MV-4-11 (cell line): ENCODE measurements around the gene PIK3CB.
"Not testable (repeated sequence)": the region's sequence is repeated elsewhere in the genome, so short reads cannot be mapped to it uniquely, and the experiment has no call there.

Experiments
- DNase-seq: peaks from one replicate; lab custom pipeline; 2025; lab: John Stamatoyannopoulos, UW

PIK3CB gene

DNA sequence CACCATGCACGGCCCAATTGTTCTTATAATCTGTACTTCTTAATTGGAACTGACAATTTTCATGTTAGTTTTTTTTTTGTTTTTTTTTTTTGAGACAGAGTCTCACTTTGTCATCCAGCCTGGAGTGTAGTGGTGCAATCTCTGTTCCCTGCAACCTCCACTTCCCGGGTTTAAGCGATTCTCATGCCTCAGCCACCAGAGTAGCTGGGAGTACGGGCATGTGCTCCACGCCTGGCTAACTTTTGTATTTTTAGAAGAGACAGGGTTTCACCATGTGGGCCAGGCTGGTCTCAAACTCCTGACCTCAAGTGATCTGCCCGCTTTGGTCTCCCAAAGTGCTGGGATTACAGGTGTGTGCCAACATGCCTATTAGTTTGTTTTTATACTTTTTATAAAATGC is 153.8 kb downstream of the PIK3CB start:
- DNase-seq = not testable (repeated sequence)

GRCh38 chr3:138678874-138679392 is 155.8 kb downstream of the PIK3CB start:
- DNase-seq = no peak

DNA sequence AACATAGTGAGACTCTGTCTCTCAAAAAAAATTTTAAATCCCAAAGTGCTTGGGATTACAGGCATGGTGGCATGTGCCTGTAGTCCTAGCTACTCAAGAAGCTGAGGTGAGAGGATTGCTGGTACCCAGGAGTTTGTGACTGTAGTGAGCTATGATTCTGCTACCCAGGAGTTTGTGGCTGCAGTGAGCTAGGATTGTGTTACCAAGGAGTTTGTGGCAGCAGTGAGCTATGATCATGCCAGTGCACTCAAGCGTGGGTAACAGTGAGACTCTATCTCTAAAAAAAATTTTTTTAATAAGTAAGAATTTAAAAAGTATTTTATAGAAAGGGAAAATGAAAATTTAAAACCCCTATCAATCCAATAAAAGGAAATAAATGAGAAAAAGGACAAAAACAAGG is 156.6 kb downstream of the PIK3CB start:
- DNase-seq = no peak

DNA sequence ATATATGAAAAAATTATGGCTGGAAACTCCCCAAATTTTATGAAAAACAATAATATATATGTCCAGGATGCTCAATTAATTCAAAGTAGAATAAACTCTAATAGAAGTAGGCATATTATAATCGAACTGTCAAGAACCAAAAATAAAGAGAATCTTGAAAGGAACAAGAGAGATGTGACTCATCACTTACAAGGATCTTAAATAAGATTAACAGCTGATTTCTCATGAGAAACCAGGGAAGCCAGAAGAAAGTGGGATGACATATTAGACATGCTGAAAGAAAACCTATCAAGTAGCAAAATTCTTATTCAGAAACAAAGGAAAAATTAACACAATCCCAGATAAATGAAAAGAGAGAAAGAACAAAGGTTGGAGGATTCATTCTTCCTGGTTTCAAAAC is 159.3 kb downstream of the PIK3CB start:
- peak; percentile 39 for DNase-seq

DNA sequence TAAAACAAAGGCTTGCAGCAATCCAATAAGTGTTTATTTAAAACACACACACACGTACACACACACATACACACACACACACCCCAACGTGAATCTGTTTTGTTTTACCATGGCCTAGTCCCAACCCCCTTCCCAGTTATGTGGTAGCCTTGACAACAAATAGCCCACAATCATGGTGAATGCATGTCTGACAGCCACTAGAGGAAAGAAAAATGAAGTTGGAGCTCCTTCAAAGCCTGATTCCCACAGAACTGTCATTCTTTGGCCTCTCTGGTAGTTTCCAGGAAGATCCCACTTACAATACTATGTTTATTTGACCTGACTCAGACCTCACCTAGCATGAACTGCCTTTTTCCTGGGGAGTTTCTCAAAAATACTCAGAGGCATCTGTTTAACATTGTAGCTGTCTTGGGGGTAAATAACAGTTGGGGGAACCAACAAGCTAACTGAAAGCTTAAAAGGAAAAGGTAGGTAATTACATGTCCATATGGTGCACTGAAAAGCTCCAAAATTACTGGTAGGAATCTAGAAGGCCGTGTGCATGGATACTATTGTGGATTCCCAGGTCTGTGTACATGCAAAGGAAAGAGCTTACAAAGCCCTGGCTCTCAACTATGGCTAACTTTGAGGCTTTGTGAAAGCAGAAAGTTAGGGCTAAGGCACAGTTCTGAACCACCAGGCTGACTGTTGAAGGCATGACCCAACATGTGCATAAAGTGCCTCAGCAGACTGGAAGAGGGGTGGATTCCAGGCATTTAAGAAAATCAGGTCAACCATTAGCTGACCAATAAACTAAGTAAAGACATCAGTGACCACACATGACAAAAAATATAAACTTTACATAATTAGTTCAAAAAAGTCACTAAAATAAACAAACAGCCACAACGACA is 160.8 kb downstream of the PIK3CB start:
- no peak for DNase-seq

DNA sequence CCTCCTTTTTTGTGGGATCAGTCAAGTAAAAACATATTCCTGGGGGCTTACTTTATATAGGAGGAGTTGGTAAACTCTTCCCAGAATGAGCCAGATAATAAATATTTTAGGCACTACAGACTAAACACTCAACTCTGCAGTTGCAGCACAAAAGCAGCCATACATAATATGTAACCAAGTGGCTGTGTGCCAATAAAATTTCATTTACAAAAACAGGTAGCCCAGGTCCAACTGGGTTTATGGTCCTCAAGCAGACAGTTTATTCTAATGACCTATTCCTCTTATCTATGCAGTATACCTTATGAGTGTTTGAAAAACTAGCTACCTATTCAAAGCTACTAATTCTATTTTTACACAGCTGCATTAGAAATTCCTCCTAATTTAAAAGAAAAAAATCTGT is 164.3 kb downstream of the PIK3CB start:
- no peak for DNase-seq

DNA sequence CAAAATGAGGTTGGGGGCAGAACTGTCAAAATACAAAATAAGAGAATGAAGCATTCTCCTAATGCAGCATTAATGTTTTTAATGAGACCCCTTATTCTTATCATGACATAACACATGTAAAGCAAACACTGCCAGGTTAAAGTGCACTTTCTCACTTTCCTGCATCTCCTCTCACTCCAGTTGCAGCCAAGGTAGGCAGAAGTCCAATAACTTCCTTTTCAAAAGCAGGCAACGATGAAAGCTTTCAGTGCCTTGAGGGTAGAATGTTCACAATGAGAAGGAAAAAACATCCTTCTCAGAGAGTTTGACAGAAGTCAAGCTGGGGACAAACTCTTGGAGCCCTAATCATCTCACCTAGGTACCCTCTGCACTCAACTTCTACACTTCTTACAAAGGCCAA is 166.6 kb downstream of the PIK3CB start:
- no peak for DNase-seq

DNA sequence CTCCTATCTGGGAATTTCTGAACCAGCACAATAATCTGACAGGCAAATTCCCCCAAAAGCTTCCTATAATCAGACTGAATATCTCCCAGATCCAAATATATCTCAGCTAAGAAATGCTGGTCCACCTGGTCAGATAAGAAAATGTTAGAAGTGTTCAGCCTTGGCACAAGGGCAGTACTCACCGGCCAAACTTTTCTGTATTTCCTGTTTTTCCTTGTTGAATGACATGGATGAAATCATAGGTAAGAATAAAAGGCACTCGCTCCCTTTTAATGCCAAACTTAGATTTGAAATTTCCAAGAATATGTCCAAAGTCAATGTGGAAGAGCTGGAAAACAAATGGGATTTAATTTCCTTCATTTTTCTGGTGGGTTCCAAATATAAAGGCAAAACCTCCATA is 177.2 kb downstream of the PIK3CB start:
- no peak for DNase-seq

DNA sequence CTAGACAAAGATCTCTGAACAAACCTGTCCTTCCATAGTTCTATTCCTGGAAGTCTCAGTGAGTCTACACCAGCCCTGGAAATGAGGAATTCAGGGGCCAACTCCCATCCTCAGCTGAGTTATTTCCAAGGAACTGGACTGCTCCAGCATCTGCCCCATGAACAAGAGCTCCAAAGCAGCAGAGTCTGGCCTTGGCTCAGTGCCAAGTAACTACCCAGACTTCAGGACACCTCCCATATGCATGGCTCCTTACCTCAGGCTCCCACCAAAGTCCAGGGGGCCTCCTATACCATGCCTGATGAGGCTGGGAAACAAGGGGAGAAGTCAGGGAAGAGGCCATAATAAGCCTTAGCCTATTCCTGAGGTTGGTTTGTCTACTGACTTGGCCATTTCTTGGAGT is 181.2 kb downstream of the PIK3CB start:
- DNase-seq = no peak

GRCh38 chr3:138649134-138649533 is 185.6 kb downstream of the PIK3CB start:
- DNase-seq = no peak

DNA sequence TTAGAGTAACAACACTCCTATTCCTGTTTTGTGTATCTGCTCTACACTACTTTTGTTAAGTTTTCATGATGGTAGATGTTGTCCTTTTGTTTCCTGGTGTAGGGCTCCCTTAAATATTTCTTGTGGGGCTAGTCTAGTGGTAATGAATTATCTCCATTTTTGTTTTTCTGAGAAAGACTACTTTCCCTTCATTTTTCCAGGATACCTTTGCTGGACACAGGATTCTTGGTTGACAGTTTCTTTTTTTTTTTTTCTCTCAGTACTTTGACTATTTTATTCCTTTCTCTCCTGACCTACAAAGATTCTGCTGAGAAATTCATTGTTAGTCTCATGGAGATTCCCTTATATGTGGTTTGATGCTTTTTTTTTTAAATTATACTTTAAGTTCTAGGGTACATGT is 188.2 kb downstream of the PIK3CB start:
- no peak for DNase-seq

DNA sequence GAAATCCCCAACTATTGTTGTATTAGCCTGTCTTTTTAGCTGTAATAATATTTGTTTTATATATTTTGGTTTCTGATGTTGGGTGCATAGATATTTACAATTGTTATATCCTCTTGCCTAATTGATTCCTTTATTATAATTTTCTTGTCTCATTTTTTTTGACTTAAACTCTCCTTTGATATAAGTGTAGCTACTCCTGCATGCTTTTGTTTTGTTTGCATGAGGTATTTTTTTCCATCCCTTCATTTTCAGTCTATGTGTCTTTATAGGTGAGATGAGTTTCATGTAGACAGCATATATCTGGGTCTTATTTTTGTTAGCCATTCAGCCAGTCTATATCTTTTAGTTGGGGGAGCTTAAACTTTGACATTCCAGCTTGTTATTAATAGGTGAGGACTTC is 188.7 kb downstream of the PIK3CB start:
- no peak for DNase-seq

GRCh38 chr3:138642927-138643253 is 191.8 kb downstream of the PIK3CB start:
- no peak for DNase-seq

- DNase-seq = peak; percentile 18
Observed at GRCh38 chr3:138642226-138642926, 192.4 kb downstream of the PIK3CB start.

- DNase-seq = no peak
Observed at GRCh38 chr3:138640537-138640936, 194.2 kb downstream of the PIK3CB start.

- DNase-seq = no peak
Observed at GRCh38 chr3:138638641-138639040, 196.1 kb downstream of the PIK3CB start.

DNA sequence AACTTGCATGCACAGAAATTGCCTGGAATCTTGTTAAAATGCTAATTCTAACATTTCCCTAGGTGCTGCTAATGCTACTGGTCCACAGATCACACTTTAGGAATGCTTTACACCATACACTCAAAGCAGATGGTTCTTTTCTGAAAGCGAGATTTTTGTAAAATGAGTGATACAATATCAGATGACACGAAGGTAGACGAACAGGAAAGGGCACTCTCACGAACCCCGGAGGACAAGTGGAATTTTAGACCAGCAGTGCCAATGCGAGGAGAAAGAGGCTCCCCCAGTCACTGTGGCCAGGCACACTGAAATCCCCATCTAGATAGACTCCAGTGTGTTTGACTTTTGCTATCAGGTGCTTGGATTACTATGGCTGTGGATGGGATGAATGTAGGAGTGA is 205.2 kb downstream of the PIK3CB start:
- DNase-seq = no peak

DNA sequence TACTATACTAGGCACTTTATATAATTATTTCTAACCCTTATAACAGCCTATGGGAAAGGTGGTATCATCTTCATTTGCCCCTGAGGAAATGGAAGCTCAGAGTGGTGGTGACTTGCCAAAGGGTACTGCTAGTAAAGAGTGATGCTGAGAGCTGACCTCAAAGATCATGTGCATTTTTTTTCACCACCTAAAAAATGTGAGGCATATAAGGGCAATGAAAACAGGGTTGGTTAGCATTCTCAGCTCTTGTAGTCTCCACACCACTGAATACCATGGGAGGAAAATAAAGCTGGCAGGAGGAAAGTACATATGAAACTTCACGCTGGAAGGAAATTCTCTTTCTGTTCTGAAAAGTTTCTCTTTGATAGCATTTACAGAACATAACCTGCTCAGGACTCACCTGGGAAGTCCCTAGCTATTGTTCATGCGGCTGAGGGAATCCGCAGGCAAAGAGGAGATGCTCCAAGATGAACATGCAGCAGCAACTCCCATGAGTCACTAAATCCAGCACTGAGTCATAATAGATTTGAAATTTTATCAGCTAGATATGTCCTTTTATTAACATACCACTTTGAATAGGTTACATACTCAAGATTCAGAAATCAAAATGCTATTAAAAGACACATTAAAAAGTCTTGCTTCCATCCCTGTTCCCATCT is 208.9 kb downstream of the PIK3CB start:
- no peak for DNase-seq

- DNase-seq = no peak
Observed at GRCh38 chr3:138624518-138624917, 210.2 kb downstream of the PIK3CB start.

- DNase-seq = no peak
Observed at GRCh38 chr3:138620431-138620830, 214.3 kb downstream of the PIK3CB start.

- DNase-seq = no peak
Observed at GRCh38 chr3:138615462-138615861, 219.3 kb downstream of the PIK3CB start.

- DNase-seq = no peak
Observed at GRCh38 chr3:138609898-138610266, 224.8 kb downstream of the PIK3CB start.
